Activated naive CD8-positive, alpha-beta T cell treated with anti-CD3 and anti-CD28 coated beads, Interleukin-2, amount 10 ng/mL, durations not matched to agents 7 days and 5 days (primary cell): ENCODE data around the gene DCAF11. TPM values are rescaled to one million over a fixed set of nuclear protein-coding genes. Genes with fewer than 3 reads are reported as not detected.

Experiments used
- ATAC-seq: fragments of 150-1000 bp; cut with Tn5 transposase; one replicate; pipeline ENCODE4 v1.10.0; 2021; ENCODE audit warnings: low read depth, moderate library complexity
- POLR2A ChIA-PET: fragments of 350-600 bp; sonication (Branson Sonifier 250); formaldehyde crosslinking; loops from one replicate; lab custom pipeline; 2021; ENCODE audit warnings: antibody characterized with exemption; lab: Charles Lee
- DNase-seq: peaks from one replicate; pipeline ENCODE4 v3.0.0; 2021
- H3K27ac Mint-ChIP-seq: one replicate; pipeline ENCODE4 v1.8.0; 2022; ENCODE audit warnings: mild to moderate bottlenecking, mixed read lengths
- H3K27me3 Mint-ChIP-seq: one replicate; pipeline ENCODE4 v1.8.0; 2022; ENCODE audit warnings: mild to moderate bottlenecking, moderate library complexity, mixed read lengths
- H3K36me3 Mint-ChIP-seq: one replicate; pipeline ENCODE4 v1.8.0; 2021; ENCODE audit warnings: mild to moderate bottlenecking, mixed read lengths
- H3K4me1 Mint-ChIP-seq: one replicate; pipeline ENCODE4 v1.8.0; 2021; ENCODE audit warnings: mixed read lengths
- H3K4me3 Mint-ChIP-seq: one replicate; pipeline ENCODE4 v1.8.0; 2022; ENCODE audit warnings: mild to moderate bottlenecking, moderate library complexity, mixed read lengths
- H3K9me3 Mint-ChIP-seq: one replicate; pipeline ENCODE4 v1.8.0; 2021; ENCODE audit warnings: mixed read lengths
- total RNA-seq, 2 experiments: library from RNA; stranded (reverse); gene quantifications; one replicate each; pipeline ENCODE4 v1.2.3, GENCODE V29; 2021

The DCAF11 gene
- total RNA-seq, result 100 to 1,000 TPM; 100 to 105 TPM

DNA sequence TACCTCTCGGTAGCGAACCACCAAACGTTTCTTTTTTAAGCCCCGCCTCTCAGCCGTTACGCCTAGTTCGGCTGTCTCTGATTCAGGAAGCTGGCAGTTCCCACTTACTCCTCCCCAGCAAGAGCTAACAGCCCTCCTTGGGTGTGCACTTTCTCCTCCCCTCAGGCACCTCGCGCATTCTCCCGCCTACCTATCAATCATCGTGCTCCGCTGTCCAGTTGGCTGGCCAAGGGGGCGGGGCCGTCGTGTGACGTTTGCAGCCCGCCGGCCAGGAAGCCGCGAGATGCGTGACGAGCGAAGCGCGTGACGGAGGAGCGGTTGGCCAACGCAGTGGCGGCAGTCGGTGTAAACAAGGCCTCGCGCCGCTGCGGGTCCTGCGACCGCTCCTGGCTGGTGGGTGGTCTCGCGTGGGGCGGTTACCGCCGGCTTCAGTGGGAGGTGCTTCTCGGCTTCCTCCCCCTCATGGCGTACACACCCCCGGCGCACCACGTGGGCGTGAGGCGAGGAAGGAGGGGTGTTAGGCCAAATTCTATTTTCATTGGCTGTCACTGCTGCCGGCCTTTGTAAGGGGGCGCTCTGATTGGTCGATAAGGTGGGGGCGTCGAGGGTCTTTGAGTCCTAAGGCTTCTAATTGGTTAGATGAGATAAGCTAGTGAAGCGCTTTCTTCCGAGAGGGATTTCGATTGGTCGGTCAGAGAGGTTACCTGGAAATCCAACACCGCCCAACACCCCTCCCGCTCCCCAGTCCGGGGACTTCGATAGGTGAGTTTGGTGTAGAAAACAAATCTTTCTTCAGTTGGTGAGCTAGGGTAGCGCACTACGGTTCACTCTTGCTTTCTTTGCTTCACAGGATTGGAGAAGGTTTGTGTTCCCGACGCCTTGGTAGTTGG is at the start of gene DCAF11, which contains the start of gene NRL:
Gene DCAF11, plus strand, starts transcription at position 246 of the 890 bp plus-strand sequence. CDS start 818 bp downstream, outside the sequence.
Gene NRL, minus strand, starts transcription at position 418 of the 890 bp plus-strand sequence. CDS start 32,101 bp downstream, outside the sequence.
- Mint-ChIP-seq H3K9me3 (no peaks in the 10 kb centered on the region), H3K36me3 (peaks cover 29% of the 10 kb centered on the region), H3K27ac (peak within 1 kb of the TSS; percentile 99), H3K4me3 (peak within 1 kb of the TSS; percentile 99), H3K4me1 (peaks cover 24% of the 10 kb centered on the region), H3K27me3 (no peaks in the 10 kb centered on the region)
- DNase-seq (peak; percentile 99), ATAC-seq (peak; percentile 89)
- POLR2A ChIA-PET, result interaction anchor here (0.7 to 8.3 kb wide), 38 partner anchors 11 to 812 kb away, joined by 3 to 176 read pairs (median 6); partner anchors contain the start of genes CARMIL3, CHMP4A, DHRS1 and DHRS4L2

- Mint-ChIP-seq H3K27ac (no peak overlapping the region), H3K4me1 (no peaks in the 10 kb centered on the region), H3K27me3 (no peaks in the 10 kb centered on the region), H3K9me3 (no peaks in the 10 kb centered on the region), H3K36me3 (no peaks in the 10 kb centered on the region), H3K4me3 (no peak overlapping the region)
- ATAC-seq, result no peak
- no peak for DNase-seq
- POLR2A ChIA-PET, result no interaction called here
Observed at GRCh38 chr14:24064856-24065255, 49.7 kb upstream of the DCAF11 start.

GRCh38 chr14:24065408-24065807 is 49.2 kb upstream of the DCAF11 start:
- H3K36me3 Mint-ChIP-seq, result no peaks in the 10 kb centered on the region
- no peaks in the 10 kb centered on the region for H3K9me3 Mint-ChIP-seq
- H3K27ac Mint-ChIP-seq, result no peak overlapping the region
- no peak overlapping the region for H3K4me3 Mint-ChIP-seq
- DNase-seq, result no peak
- H3K27me3 Mint-ChIP-seq, result peaks cover 2% of the 10 kb centered on the region
- no peaks in the 10 kb centered on the region for H3K4me1 Mint-ChIP-seq
- POLR2A ChIA-PET, result no interaction called here
- no peak for ATAC-seq

DNA sequence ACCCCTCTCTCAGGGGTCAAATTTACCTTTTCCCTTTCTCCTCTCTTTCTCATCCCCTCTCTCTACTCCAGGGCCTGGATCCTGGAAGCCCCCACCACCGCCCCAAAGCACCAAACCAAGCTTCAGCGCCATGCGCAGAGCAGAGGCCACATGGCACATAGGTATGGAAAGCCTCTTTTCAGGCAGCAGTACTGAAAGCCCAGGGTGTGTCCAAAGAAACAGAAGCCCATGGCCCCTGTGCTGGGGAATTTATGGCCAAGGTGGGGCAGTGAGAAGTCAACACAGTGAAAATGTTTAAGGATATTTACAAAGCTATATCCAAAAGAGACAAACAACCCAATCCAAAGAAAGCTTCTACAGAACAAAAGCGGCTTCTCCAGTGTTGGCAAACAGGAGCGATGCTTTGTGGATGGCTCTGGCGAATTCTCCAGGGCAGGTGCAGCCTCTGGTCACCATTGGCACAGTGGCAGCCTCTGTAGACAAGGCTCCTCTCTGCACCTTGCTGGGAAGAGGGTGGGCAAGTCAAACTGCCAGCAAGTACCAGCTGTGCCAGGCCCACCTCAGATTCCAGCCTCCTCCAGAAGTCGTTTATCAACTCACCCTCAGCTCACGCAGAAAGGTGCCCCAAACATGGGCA is 48.0 kb upstream of the DCAF11 start:
- no peak overlapping the region for H3K27ac Mint-ChIP-seq
- H3K4me1 Mint-ChIP-seq, result no peaks in the 10 kb centered on the region
- no peak overlapping the region for H3K4me3 Mint-ChIP-seq
- no peaks in the 10 kb centered on the region for H3K9me3 Mint-ChIP-seq
- POLR2A ChIA-PET, result no interaction called here
- H3K36me3 Mint-ChIP-seq, result no peaks in the 10 kb centered on the region
- no peak for ATAC-seq
- peaks cover 2% of the 10 kb centered on the region for H3K27me3 Mint-ChIP-seq
- DNase-seq, result no peak

GRCh38 chr14:24067133-24068082 is 47.2 kb upstream of the DCAF11 start:
- Mint-ChIP-seq H3K36me3 (no peaks in the 10 kb centered on the region), H3K27ac (no peak overlapping the region), H3K4me3 (no peak overlapping the region), H3K4me1 (no peaks in the 10 kb centered on the region), H3K27me3 (peaks cover 2% of the 10 kb centered on the region), H3K9me3 (no peaks in the 10 kb centered on the region)
- DNase-seq (no peak), ATAC-seq (no peak)
- POLR2A ChIA-PET, result no interaction called here

DNA sequence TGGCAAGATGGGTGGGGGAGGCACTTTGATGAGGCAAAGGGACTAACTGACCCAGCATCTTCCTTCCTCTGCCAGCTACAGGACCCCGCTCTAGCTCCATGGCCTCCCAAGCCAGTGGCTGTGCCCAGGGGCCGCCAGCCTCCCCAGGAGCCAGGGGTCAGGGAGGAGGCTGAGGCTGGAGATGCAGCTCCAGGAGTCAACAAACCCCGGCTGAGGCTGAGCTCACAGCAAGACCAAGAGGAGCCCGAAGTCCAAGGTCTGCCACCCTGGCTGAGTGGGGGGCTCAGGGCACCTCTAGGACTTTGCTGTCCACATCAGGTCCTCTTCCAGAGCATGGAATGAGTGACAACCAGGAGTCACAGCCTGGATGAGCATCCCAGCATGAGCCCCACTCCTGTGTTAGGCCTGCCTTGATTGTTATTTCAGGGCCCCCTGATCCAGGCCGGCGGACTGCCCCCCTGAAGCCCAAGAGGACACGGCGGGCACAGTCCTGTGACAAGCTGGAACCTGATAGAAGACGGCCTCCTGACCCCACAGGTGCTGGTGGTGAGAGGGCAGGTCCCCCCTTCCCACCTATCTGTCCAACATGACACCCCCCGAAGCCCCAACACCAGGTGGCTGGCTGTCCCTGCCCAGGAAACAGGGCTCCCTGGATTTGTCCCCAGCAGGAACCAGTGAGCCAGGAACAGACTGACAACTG is 45.7 kb upstream of the DCAF11 start:
- Mint-ChIP-seq H3K36me3 (no peaks in the 10 kb centered on the region), H3K4me3 (no peak overlapping the region), H3K9me3 (no peaks in the 10 kb centered on the region), H3K4me1 (no peaks in the 10 kb centered on the region), H3K27ac (no peak overlapping the region), H3K27me3 (peaks cover 2% of the 10 kb centered on the region)
- DNase-seq (no peak), ATAC-seq (no peak)
- POLR2A ChIA-PET, result interaction anchor here (0.7 kb wide), 1 partner anchor 14 kb away, joined by 3 read pairs; no protein-coding TSS in a partner anchor

DNA sequence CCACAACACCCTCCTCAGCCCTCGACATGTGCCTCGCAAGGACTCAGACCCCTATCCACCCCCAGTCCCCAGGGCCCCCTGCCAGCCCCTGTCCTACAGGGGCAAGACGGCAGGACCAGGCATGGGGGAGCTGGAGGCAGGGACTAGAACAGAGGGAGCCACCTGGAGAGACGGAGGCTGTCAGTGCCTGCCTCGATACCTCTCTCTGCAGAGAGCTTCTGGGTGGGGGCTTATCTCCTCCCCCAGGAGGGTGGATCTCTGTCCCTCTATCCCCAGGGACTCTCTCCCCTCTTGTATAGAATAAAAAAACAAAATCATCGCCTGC is 45.2 kb upstream of the DCAF11 start:
- DNase-seq (no peak), ATAC-seq (no peak)
- peaks cover 2% of the 10 kb centered on the region for H3K27me3 Mint-ChIP-seq
- H3K27ac Mint-ChIP-seq, result no peak overlapping the region
- H3K9me3 Mint-ChIP-seq, result no peaks in the 10 kb centered on the region
- no peaks in the 10 kb centered on the region for H3K4me1 Mint-ChIP-seq
- no peak overlapping the region for H3K4me3 Mint-ChIP-seq
- no peaks in the 10 kb centered on the region for H3K36me3 Mint-ChIP-seq
- POLR2A ChIA-PET, result no interaction called here

DNA sequence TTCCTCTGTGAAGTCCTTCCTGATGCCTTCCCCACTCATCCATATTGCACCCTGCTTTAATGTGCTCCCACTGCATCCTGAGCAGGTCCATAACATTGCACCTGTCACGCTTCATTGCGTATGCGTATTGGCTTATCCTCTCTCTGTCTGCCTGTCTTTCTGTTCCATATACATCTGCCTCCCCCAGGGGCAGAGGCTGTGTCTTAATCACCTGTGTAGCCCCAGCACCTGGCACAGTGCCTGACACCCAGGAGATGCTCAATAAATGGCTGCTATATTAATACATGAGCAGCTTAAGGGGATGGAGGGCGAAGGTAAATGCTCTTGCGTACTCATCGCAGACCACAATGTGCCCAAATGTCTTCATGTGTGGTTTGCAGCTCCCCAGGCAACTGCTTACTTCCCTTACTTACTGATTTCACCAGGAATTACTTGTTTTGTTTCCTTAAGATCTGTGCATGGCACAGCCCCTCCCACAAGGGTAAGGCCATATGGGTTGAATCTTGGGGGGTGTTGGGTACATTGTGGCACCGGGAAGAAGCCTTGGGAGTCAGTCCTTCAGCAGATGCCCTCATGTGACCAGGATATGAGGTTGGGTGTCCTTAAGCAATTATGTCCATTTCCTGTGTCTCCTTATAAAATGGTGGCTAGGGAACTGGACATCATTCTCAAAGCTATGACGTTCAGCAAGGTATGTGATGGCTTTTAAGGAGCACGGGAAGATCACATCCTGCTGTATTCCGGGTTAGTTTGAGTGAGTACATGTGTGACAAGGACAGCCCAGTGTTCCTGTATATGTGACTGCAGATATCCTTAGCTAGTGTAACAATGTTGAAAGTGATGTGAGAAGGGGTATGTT is 44.1 kb upstream of the DCAF11 start:
- H3K27ac Mint-ChIP-seq, result no peak overlapping the region
- POLR2A ChIA-PET, result interaction anchor here (1.0 to 1.4 kb wide), 2 partner anchors 10 to 18 kb away, joined by 3 read pairs; partner anchors contain the start of gene CARMIL3

GRCh38 chr14:24071144-24071697 is 43.4 kb upstream of the DCAF11 start, which contains the start of gene CPNE6:
TSS of gene CPNE6 (plus strand) at chr14:24071562. CDS start at chr14:24072937, 1,375 bp downstream.
- DNase-seq (no peak), ATAC-seq (no peak)
- POLR2A ChIA-PET, result interaction anchor here (1.0 to 1.4 kb wide), 2 partner anchors 10 to 19 kb away, joined by 3 read pairs; partner anchors contain the start of gene CARMIL3
- Mint-ChIP-seq H3K27ac (peak within 1 kb of the TSS; percentile 33), H3K9me3 (no peaks in the 10 kb centered on the region), H3K36me3 (no peaks in the 10 kb centered on the region), H3K27me3 (peaks cover 2% of the 10 kb centered on the region), H3K4me1 (peaks cover 13% of the 10 kb centered on the region), H3K4me3 (no peak within 1 kb of the TSS)

More for the DNA sequence above, 44.1 kb upstream of the DCAF11 start:
- ATAC-seq (no peak), DNase-seq (no peak)
- Mint-ChIP-seq H3K9me3 (no peaks in the 10 kb centered on the region), H3K27me3 (peaks cover 2% of the 10 kb centered on the region), H3K36me3 (no peaks in the 10 kb centered on the region), H3K4me3 (no peak overlapping the region), H3K4me1 (peaks cover 6% of the 10 kb centered on the region)

GRCh38 chr14:24071836-24072430 is 42.6 kb upstream of the DCAF11 start:
- Mint-ChIP-seq H3K4me1 (peaks cover 15% of the 10 kb centered on the region), H3K9me3 (no peaks in the 10 kb centered on the region), H3K36me3 (no peaks in the 10 kb centered on the region), H3K27ac (no peak overlapping the region), H3K27me3 (peaks cover 2% of the 10 kb centered on the region), H3K4me3 (no peak overlapping the region)
- POLR2A ChIA-PET, result interaction anchor here (1.4 kb wide), 1 partner anchor 20 kb away, joined by 3 read pairs; the partner anchor contains the start of gene CARMIL3
- no peak for DNase-seq
- no peak for ATAC-seq

GRCh38 chr14:24072436-24072835 is 42.1 kb upstream of the DCAF11 start:
- no peak for DNase-seq

More at GRCh38 chr14:24072436-24072835, 42.1 kb upstream of the DCAF11 start:
- Mint-ChIP-seq H3K27ac (no peak overlapping the region), H3K36me3 (no peaks in the 10 kb centered on the region), H3K27me3 (peaks cover 2% of the 10 kb centered on the region), H3K4me1 (peaks cover 15% of the 10 kb centered on the region), H3K4me3 (no peak overlapping the region), H3K9me3 (no peaks in the 10 kb centered on the region)
- no peak for ATAC-seq
- POLR2A ChIA-PET, result interaction anchor here (1.2 kb wide), 1 partner anchor 9 kb away, joined by 4 read pairs; no protein-coding TSS in a partner anchor
